GM15510 (cell line): Measurements from ENCODE around the gene TSTD2.

Experiments used
- POLR2A ChIP-seq: IDR thresholded peaks from 3 replicates; pipeline ENCODE4 v1.6.1; 2011; ENCODE audit warnings: borderline replicate concordance; ENCODE audit not compliant: insufficient read length; ENCODE audit errors: extremely low read depth

TSTD2 gene

GRCh38 chr9:97572892-97573365, 60.2 kb downstream of the TSTD2 start:
- no peak for TF ChIP-seq POLR2A

- no peak for TF ChIP-seq POLR2A
These were observed 60.8 kb downstream of the TSTD2 start for GRCh38 chr9:97572196-97572891.

DNA sequence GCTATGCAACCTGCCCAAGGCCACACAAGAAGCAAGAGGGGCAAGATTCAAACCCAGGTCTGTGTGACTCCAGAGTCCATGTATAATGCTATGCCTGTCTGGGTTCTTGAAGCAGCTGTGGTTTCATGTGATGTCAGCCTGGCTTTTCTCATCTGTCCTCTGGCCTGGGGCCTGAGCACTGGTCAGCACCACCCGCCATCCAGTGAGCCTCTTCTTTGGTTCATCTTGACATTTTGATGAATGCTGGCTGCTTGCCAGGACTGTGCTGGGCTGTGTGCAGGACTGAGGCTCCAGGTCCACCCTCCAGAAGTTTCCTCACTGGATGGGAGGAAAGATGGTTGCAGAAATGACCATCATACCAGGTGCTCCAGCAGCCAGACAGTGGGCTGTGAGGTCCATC, 61.5 kb downstream of the TSTD2 start:
- no peak for TF ChIP-seq POLR2A

GRCh38 chr9:97570899-97571298, 62.3 kb downstream of the TSTD2 start:
- no peak for TF ChIP-seq POLR2A

GRCh38 chr9:97568461-97569275, 64.5 kb downstream of the TSTD2 start:
- no peak for TF ChIP-seq POLR2A

GRCh38 chr9:97567894-97568202, 65.3 kb downstream of the TSTD2 start:
- no peak for TF ChIP-seq POLR2A

DNA sequence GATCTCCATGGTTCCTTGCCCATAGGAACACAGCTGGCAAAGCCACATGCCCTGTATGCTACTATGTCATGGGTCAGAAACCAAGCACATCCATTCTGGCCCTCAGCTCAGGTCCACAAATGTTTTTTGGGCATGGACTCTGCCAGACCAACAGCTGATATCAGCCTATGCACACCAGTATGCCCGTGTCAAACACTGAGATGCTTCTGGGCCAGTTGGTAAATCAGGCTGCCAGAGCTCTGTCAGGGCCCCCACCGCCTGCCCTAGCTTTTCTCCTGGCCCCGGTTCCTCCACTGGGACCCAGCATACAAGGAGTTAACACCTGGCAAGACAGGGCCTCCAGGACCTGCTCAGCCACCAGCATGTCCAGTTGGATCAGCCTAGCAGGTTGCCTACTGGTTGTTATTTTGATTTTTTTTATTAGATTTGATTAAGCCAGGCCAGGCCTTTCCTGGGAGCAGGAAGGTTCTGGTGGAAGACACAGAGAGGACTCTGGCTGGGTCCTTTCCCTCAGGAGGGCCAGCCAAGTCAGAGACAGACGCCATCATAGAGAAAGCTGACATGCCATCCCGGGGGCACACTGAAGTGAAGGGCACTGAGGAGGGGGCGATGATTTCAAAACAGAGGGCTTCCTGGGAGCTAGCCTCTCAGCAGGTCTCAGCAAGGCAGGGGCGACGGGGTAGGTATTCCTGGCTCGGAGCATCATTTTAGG, 65.8 kb downstream of the TSTD2 start:
- TF ChIP-seq POLR2A = no peak

GRCh38 chr9:97565262-97565661, 67.9 kb downstream of the TSTD2 start:
- TF ChIP-seq POLR2A = no peak

GRCh38 chr9:97564291-97565175, 68.6 kb downstream of the TSTD2 start:
- TF ChIP-seq POLR2A = no peak

DNA sequence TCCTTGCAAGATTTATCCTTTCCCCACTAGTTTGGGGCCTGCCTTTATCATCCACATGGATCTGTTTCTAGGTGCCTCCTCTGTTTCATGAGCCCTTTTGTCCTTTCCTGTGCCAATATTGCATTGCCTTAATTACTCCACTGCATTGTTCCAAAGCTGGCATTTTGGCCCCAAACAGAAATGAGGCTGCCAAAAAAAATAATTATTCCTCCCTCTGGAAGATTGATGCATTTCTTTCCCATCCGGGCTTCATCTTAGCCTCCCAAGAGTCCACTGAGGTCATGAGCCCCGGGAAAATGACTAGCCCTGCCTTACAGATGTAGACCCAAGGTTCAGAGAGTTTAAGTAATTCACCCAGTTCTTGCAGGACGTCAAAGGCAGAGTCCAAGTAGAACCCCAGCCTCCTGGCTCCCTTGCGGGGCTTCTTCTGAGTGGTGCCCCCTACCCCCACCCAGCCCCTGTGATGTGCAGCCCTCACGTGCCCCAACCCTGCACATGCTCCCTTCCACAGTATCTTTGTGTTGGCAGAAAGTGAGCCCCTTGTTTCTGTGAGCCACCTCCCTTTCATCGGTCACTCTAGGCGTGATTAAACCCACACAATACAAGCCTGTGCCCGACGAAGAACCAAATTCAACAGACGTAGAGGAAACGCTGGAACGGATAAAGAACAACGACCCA, 69.6 kb downstream of the TSTD2 start:
- TF ChIP-seq POLR2A = no peak

DNA sequence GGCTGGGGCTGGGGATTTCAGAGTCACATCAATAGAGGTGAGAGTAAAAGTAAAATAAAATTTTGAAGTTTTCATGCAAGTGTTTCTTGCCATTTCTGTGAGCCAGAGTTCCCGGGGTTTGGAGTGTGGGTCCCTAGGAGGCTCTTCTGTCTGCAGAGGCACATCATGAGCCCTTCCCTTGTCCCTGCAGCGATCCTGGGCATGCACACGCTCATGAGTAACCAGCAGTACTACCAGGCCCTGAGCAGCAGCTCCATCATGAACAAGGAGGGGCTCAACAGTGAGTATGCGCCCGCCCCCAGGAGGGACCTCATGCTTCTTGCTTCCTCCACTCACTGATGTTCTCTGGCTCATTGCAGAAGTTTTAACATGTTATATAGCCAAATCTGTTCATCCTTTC, 70.6 kb downstream of the TSTD2 start:
- no peak for TF ChIP-seq POLR2A

GRCh38 chr9:97561501-97561900, 71.7 kb downstream of the TSTD2 start:
- TF ChIP-seq POLR2A = no peak

- TF ChIP-seq POLR2A = no peak
These were observed 72.3 kb downstream of the TSTD2 start for GRCh38 chr9:97560851-97561250.

GRCh38 chr9:97560154-97560553, 73.0 kb downstream of the TSTD2 start:
- no peak for TF ChIP-seq POLR2A
